ENCODE results near the gene METTL9. TPM values are rescaled to one million over a fixed set of nuclear protein-coding genes. Genes with fewer than 3 reads are reported as not detected.
"Not testable (repeated sequence)": the region's sequence is repeated elsewhere in the genome, so short reads cannot be mapped to it uniquely, and the experiment has no call there.

METTL9 gene
- total RNA-seq, 1 donor from 2014 or later, result 221 TPM

DNA sequence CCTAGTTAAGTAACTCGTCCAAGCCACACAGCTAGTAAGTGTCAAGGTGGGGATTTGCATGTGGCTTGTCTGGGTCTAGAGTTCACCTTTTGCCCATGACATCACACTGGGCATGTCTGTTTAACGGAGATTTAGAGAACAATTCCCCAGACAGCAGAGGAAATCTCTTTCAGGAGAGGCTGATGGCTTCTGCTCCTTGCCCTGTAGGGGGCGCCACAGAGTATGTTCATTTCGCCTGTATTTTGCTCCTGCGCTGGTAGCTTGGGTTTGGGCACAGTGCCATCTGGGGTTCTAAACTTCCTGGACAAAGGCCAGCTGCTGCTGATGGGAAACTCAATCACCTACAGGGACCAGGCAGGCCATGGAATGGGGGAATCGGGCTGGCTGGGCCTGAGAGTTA lies 84.8 kb downstream of the METTL9 start:
- peak; percentile 9 for DNase-seq (ENCODE audit: low spot score)
- TF ChIP-seq, protein P1, sequence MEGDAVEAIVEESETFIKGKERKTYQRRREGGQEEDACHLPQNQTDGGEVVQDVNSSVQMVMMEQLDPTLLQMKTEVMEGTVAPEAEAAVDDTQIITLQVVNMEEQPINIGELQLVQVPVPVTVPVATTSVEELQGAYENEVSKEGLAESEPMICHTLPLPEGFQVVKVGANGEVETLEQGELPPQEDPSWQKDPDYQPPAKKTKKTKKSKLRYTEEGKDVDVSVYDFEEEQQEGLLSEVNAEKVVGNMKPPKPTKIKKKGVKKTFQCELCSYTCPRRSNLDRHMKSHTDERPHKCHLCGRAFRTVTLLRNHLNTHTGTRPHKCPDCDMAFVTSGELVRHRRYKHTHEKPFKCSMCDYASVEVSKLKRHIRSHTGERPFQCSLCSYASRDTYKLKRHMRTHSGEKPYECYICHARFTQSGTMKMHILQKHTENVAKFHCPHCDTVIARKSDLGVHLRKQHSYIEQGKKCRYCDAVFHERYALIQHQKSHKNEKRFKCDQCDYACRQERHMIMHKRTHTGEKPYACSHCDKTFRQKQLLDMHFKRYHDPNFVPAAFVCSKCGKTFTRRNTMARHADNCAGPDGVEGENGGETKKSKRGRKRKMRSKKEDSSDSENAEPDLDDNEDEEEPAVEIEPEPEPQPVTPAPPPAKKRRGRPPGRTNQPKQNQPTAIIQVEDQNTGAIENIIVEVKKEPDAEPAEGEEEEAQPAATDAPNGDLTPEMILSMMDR (IDR thresholded peaks at IDR 0.05; ENCODE audit: unreplicated experiment), result peak; percentile 76
- Mint-ChIP-seq H3K9me3 (ENCODE audit: unreplicated experiment) (no peaks in the 10 kb centered on the region), H3K4me1 (ENCODE audit: unreplicated experiment) (no peaks in the 10 kb centered on the region), H3K27ac (ENCODE audit: unreplicated experiment) (no peak overlapping the region), H3K36me3 (ENCODE audit: low read depth, unreplicated experiment) (no peaks in the 10 kb centered on the region), H3K4me3 (ENCODE audit: unreplicated experiment) (no peak overlapping the region), H3K27me3 (ENCODE audit: unreplicated experiment) (peaks cover 5% of the 10 kb centered on the region)

- Mint-ChIP-seq H3K4me3 (ENCODE audit: unreplicated experiment) (no peak overlapping the region), H3K36me3 (ENCODE audit: low read depth, unreplicated experiment) (no peaks in the 10 kb centered on the region), H3K4me1 (ENCODE audit: unreplicated experiment) (no peaks in the 10 kb centered on the region), H3K27me3 (ENCODE audit: unreplicated experiment) (peaks cover 5% of the 10 kb centered on the region), H3K9me3 (ENCODE audit: unreplicated experiment) (no peaks in the 10 kb centered on the region), H3K27ac (ENCODE audit: unreplicated experiment) (no peak overlapping the region)
- peak; percentile 24 for DNase-seq (ENCODE audit: low spot score)
- TF ChIP-seq, protein P1 (IDR thresholded peaks at IDR 0.05; ENCODE audit: unreplicated experiment), result no peak
Observed at GRCh38 chr16:21685034-21685455, 85.7 kb downstream of the METTL9 start.

- no peaks in the 10 kb centered on the region for H3K4me1 Mint-ChIP-seq (ENCODE audit: unreplicated experiment)
- no peak overlapping the region for H3K27ac Mint-ChIP-seq (ENCODE audit: unreplicated experiment)
- H3K4me3 Mint-ChIP-seq (ENCODE audit: unreplicated experiment), result no peak overlapping the region
- no peaks in the 10 kb centered on the region for H3K36me3 Mint-ChIP-seq (ENCODE audit: low read depth, unreplicated experiment)
- peaks cover 2% of the 10 kb centered on the region for H3K27me3 Mint-ChIP-seq (ENCODE audit: unreplicated experiment)
- no peaks in the 10 kb centered on the region for H3K9me3 Mint-ChIP-seq (ENCODE audit: unreplicated experiment)
- TF ChIP-seq, protein P1 (IDR thresholded peaks at IDR 0.05; ENCODE audit: unreplicated experiment), result no peak
- no peak for DNase-seq (ENCODE audit: low spot score)
Observed at GRCh38 chr16:21689107-21689506, 89.7 kb downstream of the METTL9 start.

DNA sequence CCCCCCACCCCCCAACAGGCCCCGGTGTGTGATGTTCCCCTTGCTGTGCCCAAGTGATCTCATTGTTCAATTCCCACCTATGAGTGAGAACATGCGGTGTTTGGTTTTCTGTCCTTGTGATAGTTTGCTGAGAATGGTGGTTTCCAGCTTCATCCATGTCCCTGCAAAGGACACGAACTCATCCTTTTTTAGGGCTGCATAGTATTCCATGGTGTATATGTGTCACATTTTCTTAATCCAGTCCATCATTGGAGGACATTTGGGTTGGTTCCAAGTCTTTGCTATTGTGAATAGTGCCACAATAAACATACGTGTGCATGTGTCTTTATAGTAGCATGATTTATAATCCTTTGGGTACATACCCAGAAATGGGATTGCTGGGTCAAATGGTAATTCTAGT lies 91.6 kb downstream of the METTL9 start:
- H3K4me3 Mint-ChIP-seq (ENCODE audit: unreplicated experiment); H3K36me3 Mint-ChIP-seq (ENCODE audit: low read depth, unreplicated experiment); DNase-seq (ENCODE audit: low spot score); H3K4me1 Mint-ChIP-seq (ENCODE audit: unreplicated experiment); H3K9me3 Mint-ChIP-seq (ENCODE audit: unreplicated experiment); H3K27me3 Mint-ChIP-seq (ENCODE audit: unreplicated experiment); H3K27ac Mint-ChIP-seq (ENCODE audit: unreplicated experiment): not testable (repeated sequence)

- TF ChIP-seq, protein P1 (IDR thresholded peaks at IDR 0.05; ENCODE audit: unreplicated experiment), result no peak
Observed at GRCh38 chr16:21694609-21695008, 95.2 kb downstream of the METTL9 start.

GRCh38 chr16:21697032-21697431 lies 97.7 kb downstream of the METTL9 start:
- no peak for DNase-seq (ENCODE audit: low spot score)
- H3K27me3 Mint-ChIP-seq (ENCODE audit: unreplicated experiment), result no peaks in the 10 kb centered on the region
- no peaks in the 10 kb centered on the region for H3K36me3 Mint-ChIP-seq (ENCODE audit: low read depth, unreplicated experiment)
- TF ChIP-seq, protein P1 (IDR thresholded peaks at IDR 0.05; ENCODE audit: unreplicated experiment), result no peak
- no peak overlapping the region for H3K27ac Mint-ChIP-seq (ENCODE audit: unreplicated experiment)
- H3K4me1 Mint-ChIP-seq (ENCODE audit: unreplicated experiment), result no peaks in the 10 kb centered on the region
- H3K9me3 Mint-ChIP-seq (ENCODE audit: unreplicated experiment), result no peaks in the 10 kb centered on the region
- no peak overlapping the region for H3K4me3 Mint-ChIP-seq (ENCODE audit: unreplicated experiment)

More at GRCh38 chr16:21694609-21695008, 95.2 kb downstream of the METTL9 start:
- DNase-seq (ENCODE audit: low spot score), result no peak
- Mint-ChIP-seq H3K36me3 (ENCODE audit: low read depth, unreplicated experiment) (no peaks in the 10 kb centered on the region), H3K9me3 (ENCODE audit: unreplicated experiment) (no peaks in the 10 kb centered on the region), H3K27me3 (ENCODE audit: unreplicated experiment) (no peaks in the 10 kb centered on the region), H3K4me1 (ENCODE audit: unreplicated experiment) (no peaks in the 10 kb centered on the region), H3K27ac (ENCODE audit: unreplicated experiment) (no peak overlapping the region), H3K4me3 (ENCODE audit: unreplicated experiment) (no peak overlapping the region)
